Heart left ventricle (tissue), 16 donors: ENCODE data around the gene MICALL2. TPM values are rescaled to one million over a fixed set of nuclear protein-coding genes. Genes with fewer than 3 reads are reported as not detected.

Experiments used
- ATAC-seq, 4 donors: fragments of 200-7000 bp; cut with Tn5 transposase; one replicate each; pipeline ENCODE4 v1.9.1; 2020 to 2022; ENCODE audit warnings: moderate library complexity in 4 of 4, mild to moderate bottlenecking in 3 of 4, moderate number of reproducible peaks in 1 of 4
- DNase-seq, 5 donors: peaks; one replicate each; pipeline ENCODE4 v3.0.0-alpha.2; 2020
- H3K27ac ChIP-seq, 12 donors: fragments of 200-600 bp; sonication (generic) in 4 of 12; one replicate each; pipeline versions ENCODE4 v1.5.0 to v1.8.0; 2016 to 2022; ENCODE audit warnings: mild to moderate bottlenecking in 2 of 12
- H3K27me3 ChIP-seq, 9 donors: fragments of 200-600 bp; sonication (generic) in 2 of 9; one replicate each; pipeline versions ENCODE4 v1.5.1 to v1.8.0; 2016 to 2022; ENCODE audit warnings: mild to moderate bottlenecking in 3 of 9
- H3K36me3 ChIP-seq, 9 donors: fragments of 200-600 bp; sonication (generic) in 2 of 9; one replicate each; pipeline versions ENCODE4 v1.5.0 to v1.8.0; 2018 to 2022; ENCODE audit warnings: mild to moderate bottlenecking in 2 of 9
- H3K4me1 ChIP-seq, 12 donors: fragments of 200-600 bp; sonication (generic) in 4 of 12; one replicate each; pipeline versions ENCODE4 v1.5.0 to v1.8.0; 2016 to 2022; ENCODE audit warnings: mild to moderate bottlenecking in 3 of 12
- H3K4me3 ChIP-seq, 12 donors: fragments of 200-600 bp; sonication (generic) in 4 of 12; one replicate each; pipeline versions ENCODE4 v1.5.0 to v1.8.0; 2017 to 2022; ENCODE audit warnings: mild to moderate bottlenecking in 9 of 12, moderate library complexity in 4 of 12
- H3K9me3 ChIP-seq, 12 donors: fragments of 200-600 bp; sonication (generic) in 4 of 12; one replicate each; pipeline versions ENCODE4 v1.5.0 to v1.8.0; 2016 to 2022; ENCODE audit warnings: mild to moderate bottlenecking in 1 of 12
- POLR2A ChIP-seq, 2 donors: fragments of 450-650 bp; IDR thresholded peaks; one replicate each; pipeline ENCODE4 v1.6.1; 2017; ENCODE audit warnings: antibody characterized with exemption in 2 of 2, mild to moderate bottlenecking in 2 of 2, moderate library complexity in 2 of 2
- WGBS, 4 donors: extraction: QIAGEN DNeasy Blood & Tissue Kit in 2 of 4; methylation state at CpG; one replicate each; pipeline versions ENCODE4 v1.1.5 to v1.1.7; 2013 to 2018; 5-methylcytosine and 5-hydroxymethylcytosine counted together
- intact Hi-C, 10 donors: fragments of 100-400 bp; cut with DNase I; formaldehyde crosslinking; loops; one replicate each; pipeline versions ENCODE4 v1.11.1 to v1.14.2; 2022
- polyA plus RNA-seq, 2 donors: library from polyadenylated mRNA; stranded (reverse); fragments of 200-250 nt; gene quantifications; one replicate each; pipeline ENCODE4 v1.2.3, GENCODE V29; 2013
- total RNA-seq, 9 donors: library from RNA; depleted of rRNA in 2 of 9; stranded (reverse); fragments of >200 nt in 2 of 9; fragmentation: NEBNext Ultra II Directional in 3 of 9; extraction: Animal tissue kit (Norgen Biotek cat#: 25700) in 3 of 9; gene quantifications; one replicate each; pipeline versions ENCODE4 v1.1.0 to v1.2.4, GENCODE V29; 2016 to 2023
- TF ChIP-seq, protein P1 (sequence below), 12 donors: fragments of 200-600 bp; sonication (generic) in 4 of 12; IDR thresholded peaks; one replicate each; pipeline versions ENCODE4 v1.5.0 to v1.8.0; 2018 to 2022; ENCODE audit warnings: antibody characterized with exemption in 12 of 12, mild to moderate bottlenecking in 5 of 12
- donor health status: ischemic (EF 13 %, LVEDD 7.1; RV severe dilation, severe dysfunction).
- donor health status: healthy with polysubstance abuse.
- donor health status: DM: no; HTN: yes; CAD: no.
- donor health status: DM: no; HTN: no; CAD: no.
- donor health status: ischemic (EF 25% LVEDD 6.9; RV normal size, moderate dysfunction).
- donor health status: ischemic (EF 25% LVEDD 5.7; RV mildly dilated, moderate dysfunction).
- donor health status: healthy.
- donor health status: DM: yes; HTN: yes; CAD: no.
- donor health status: ischemic (EF 35%, LVEDD 5.7; RV mildly dilated, moderate dysfunction).
- donor health status: nonischemic (EF 11% LVEDD 7.7; RV severe dilation, severe dysfunction).
- donor health status: DM: yes; HTN: yes; CAD: no.
- donor health status: PGD.
- donor health status: ischemic (EF 29% LVEDD 5.4; RV normal size, mild dysfunction).
- donor health status: nonischemic (EF 23%, LVEDD 6.1; RV moderate dilation, normal function).

Gene MICALL2
- total and polyA plus RNA-seq, 11 donors = 2.5 to 18.3 (median 8.4) TPM

DNA sequence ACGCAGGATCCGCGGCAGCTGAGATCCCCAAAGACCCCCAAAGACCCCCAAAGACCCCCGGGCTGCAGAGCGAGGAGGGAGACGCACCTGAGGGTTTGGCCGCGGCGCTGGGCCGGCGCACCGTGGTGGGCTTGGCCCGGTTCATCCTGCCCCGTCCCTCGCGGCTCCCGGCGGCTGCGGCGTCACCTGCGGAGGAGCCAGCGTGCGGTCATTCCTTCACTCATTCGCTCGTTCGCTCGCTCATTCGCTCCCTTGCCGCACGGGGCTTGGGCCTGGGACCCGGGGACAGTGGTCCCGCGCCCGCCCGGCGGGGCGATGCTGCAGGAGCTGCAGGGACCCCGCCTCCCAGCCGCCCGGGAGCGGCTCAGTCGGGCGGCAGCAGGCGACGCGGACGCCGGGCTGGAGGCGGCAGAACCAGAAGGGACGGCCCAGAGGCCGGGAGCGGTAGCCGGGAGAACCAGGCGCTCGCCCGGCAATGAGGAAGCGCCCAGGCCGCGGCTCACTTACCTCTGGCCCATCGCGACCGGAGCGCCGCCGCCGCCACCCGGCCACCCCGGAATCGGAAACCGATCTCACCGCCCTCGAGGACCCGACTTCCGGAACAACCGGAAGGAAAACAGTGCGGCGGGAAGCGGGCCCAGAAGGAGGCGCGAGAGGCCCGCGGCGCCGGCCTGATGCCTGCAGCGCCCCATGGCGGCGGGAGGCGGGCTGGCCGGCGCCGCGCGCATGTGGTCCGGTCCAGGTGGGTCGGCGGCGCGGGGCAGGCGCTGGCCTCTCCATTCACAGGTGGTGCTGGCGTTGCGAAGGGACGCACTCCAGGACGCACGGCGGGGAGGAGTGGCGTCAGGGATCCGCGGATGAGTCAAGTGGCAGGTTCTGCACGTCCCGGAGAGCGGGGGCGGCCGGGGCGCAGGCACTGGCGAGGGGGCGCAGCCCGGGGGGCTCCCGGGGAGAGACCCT, 44.8 kb upstream of the MICALL2 start, which contains the start of gene INTS1:
TSS of gene INTS1 (minus strand) at position 574 of the 960 bp plus-strand sequence. CDS start at position 145, 429 bp downstream.
- peak in 1 of 2 donors; percentile 83 for TF ChIP-seq POLR2A (IDR thresholded peaks at IDR 0.05)
- TF ChIP-seq, protein P1, sequence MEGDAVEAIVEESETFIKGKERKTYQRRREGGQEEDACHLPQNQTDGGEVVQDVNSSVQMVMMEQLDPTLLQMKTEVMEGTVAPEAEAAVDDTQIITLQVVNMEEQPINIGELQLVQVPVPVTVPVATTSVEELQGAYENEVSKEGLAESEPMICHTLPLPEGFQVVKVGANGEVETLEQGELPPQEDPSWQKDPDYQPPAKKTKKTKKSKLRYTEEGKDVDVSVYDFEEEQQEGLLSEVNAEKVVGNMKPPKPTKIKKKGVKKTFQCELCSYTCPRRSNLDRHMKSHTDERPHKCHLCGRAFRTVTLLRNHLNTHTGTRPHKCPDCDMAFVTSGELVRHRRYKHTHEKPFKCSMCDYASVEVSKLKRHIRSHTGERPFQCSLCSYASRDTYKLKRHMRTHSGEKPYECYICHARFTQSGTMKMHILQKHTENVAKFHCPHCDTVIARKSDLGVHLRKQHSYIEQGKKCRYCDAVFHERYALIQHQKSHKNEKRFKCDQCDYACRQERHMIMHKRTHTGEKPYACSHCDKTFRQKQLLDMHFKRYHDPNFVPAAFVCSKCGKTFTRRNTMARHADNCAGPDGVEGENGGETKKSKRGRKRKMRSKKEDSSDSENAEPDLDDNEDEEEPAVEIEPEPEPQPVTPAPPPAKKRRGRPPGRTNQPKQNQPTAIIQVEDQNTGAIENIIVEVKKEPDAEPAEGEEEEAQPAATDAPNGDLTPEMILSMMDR (IDR thresholded peaks at IDR 0.05) = peak; percentile 75 to 99 (median 92)
- peaks cover 0 to 40% (median 37%) of the 10 kb centered on the region in 9 donors for H3K36me3 ChIP-seq
- 1 to 5% (median 2%) methylated on average over 20 to 118 of the region's 118 CpGs for WGBS, 4 donors
- no peaks in the 10 kb centered on the region for H3K27me3 ChIP-seq
- intact Hi-C loops = loop anchor here in 5 of 10 donors (1.0 to 10.0 kb wide), 6 partner anchors 26 to 67 kb away; partner anchors contain the start of genes TMEM184A (in 3 of the 5), MAFK (in 1 of the 5) and PSMG3 (in 1 of the 5)
- H3K4me3 ChIP-seq = peak within 1 kb of the TSS; percentile 82 to 100 (median 100)
- peak within 1 kb of the TSS in 11 of 12 donors; percentile 56 to 90 (median 78) for H3K27ac ChIP-seq
- no peaks in the 10 kb centered on the region for H3K9me3 ChIP-seq
- peaks cover 5 to 39% (median 24%) of the 10 kb centered on the region in 12 donors for H3K4me1 ChIP-seq
- ATAC-seq = peak; percentile 72 to 92 (median 88)
- DNase-seq = peak; percentile 92 to 95 (median 94)

DNA sequence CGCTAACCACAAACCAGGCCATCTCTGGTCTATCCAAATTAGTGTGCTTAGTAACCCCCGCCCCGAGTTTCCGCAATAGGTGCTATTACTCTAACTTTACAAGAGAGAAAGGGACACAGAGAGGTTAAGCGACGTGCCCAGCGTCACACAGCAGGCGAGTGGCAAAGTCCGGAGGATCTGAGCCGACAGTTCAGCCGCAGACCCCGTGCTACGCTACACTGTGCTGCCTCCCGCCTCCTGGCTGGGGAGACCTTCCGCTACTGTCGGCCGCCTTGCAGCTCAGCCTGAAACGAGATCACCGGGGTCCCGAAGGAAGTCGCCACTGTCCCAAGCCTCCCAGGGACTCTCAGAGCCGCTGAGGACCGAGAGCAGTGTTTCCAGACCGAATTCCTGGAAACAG, 44.1 kb upstream of the MICALL2 start:
- TF ChIP-seq, protein P1 (IDR thresholded peaks at IDR 0.05) = no peak
- no peak for TF ChIP-seq POLR2A (IDR thresholded peaks at IDR 0.05)
- H3K9me3 ChIP-seq = no peaks in the 10 kb centered on the region
- H3K27me3 ChIP-seq = no peaks in the 10 kb centered on the region
- intact Hi-C loops = loop anchor here in 2 of 10 donors (10.0 kb wide), 1 partner anchor 51 kb away; the partner anchor contains the start of gene TMEM184A (in 2 of the 2)
- DNase-seq (no peak), ATAC-seq (no peak)
- 24 to 40% (median 32%) methylated on average over 22 to 24 of the region's 24 CpGs for WGBS, 4 donors
- peak overlapping the region; percentile 82 to 100 (median 100) for H3K4me3 ChIP-seq
- H3K36me3 ChIP-seq = peaks cover 0 to 45% (median 42%) of the 10 kb centered on the region in 9 donors
- peak overlapping the region in 2 of 12 donors; percentile 84 to 86 for H3K27ac ChIP-seq
- peaks cover 5 to 39% (median 24%) of the 10 kb centered on the region in 12 donors for H3K4me1 ChIP-seq

DNA sequence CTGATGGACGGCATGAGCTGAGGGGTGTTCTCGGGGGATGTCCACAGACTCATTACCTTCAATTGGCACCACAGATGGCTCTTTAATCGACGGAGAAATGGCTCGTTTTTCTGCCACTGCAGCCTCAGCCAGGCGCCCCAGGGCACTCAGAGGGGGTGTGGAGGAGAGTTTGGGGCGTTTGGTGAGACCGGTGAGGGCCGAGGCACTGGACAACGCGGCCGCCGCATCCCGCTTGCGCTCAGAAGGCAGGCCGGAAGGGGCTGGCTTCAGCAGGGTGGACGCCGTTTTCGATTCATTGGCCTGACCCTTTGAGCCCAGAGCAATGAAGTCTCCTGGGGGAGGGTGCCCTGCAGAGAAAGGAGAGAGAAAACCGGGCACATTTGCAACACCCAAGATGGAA, 43.6 kb upstream of the MICALL2 start:
- Histone ChIP-seq H3K4me1 (peaks cover 5 to 39% (median 24%) of the 10 kb centered on the region in 12 donors), H3K27ac (no peak overlapping the region), H3K27me3 (no peaks in the 10 kb centered on the region), H3K4me3 (peak overlapping the region in 9 of 12 donors; percentile 82 to 100 (median 100)), H3K9me3 (no peaks in the 10 kb centered on the region), H3K36me3 (peaks cover 0 to 50% (median 48%) of the 10 kb centered on the region in 9 donors)
- intact Hi-C loops = loop anchor here in 2 of 10 donors (10.0 kb wide), 1 partner anchor 52 kb away; the partner anchor contains the start of gene TMEM184A (in 2 of the 2)
- TF ChIP-seq POLR2A (IDR thresholded peaks at IDR 0.05) = no peak
- DNase-seq = no peak
- WGBS, 4 donors = 77 to 89% (median 85%) methylated on average over 20 of the region's 20 CpGs
- no peak for ATAC-seq

DNA sequence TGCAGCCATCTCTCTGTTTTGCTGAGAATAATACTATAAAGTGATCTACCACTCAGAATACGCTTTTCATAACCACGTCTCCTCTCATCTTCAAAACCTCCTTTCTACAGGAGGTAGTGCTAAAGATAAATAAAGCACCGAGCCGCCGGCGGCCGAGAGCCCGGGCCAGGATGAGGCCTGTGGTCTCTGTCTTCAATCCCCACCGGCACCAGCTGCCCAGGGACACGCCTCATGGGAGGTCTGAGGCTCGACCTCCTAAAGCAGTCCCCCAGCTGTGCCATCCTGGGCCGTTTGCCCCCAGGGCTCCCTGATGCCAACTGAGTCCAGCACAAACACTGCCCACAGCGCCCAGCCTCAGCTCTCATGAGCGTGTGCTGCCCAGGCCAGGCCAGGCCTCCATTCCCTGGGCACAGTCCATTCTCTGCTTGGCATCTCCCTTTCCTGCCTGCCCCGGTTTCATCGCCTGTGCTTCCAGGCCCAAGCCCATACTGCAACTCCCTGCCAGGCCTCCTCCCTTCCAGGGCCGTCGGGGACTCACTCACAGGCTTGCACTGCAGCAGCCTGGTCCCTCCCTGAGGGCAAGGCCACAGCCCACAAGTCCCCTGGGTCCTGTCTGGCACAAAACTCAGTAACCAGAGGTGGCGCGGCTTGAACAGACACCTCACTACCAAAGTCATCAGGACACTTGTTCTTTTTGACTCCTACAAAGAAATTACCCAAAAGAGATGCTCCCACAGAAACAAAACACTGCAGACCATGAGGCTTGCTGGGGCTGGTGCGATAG, 42.4 kb upstream of the MICALL2 start:
- ATAC-seq (no peak), DNase-seq (peak in 1 of 5 donors; percentile 58)

More for the DNA sequence above, 42.4 kb upstream of the MICALL2 start:
- H3K4me3 ChIP-seq = no peak overlapping the region
- no peak overlapping the region for H3K27ac ChIP-seq
- H3K4me1 ChIP-seq = peaks cover 5 to 35% (median 21%) of the 10 kb centered on the region in 12 donors
- TF ChIP-seq, protein P1 (IDR thresholded peaks at IDR 0.05) = no peak
- no peak for TF ChIP-seq POLR2A (IDR thresholded peaks at IDR 0.05)
- H3K27me3 ChIP-seq = no peaks in the 10 kb centered on the region
- H3K9me3 ChIP-seq = no peaks in the 10 kb centered on the region
- H3K36me3 ChIP-seq = peaks cover 0 to 62% (median 59%) of the 10 kb centered on the region in 9 donors
- intact Hi-C loops = loop anchor here in 2 of 10 donors (10.0 kb wide), 1 partner anchor 53 kb away; the partner anchor contains the start of gene TMEM184A (in 2 of the 2)
- 87 to 96% (median 91%) methylated on average over 17 to 21 of the region's 21 CpGs for WGBS, 4 donors
